ENCODE data around the gene MR1. TPM values are rescaled to one million over a fixed set of nuclear protein-coding genes. Genes with fewer than 3 reads are reported as not detected.

Gene MR1
- total RNA-seq, 2 experiments from 2014 or later = 7.9 to 18.3 TPM

- H3K9me2 ChIP-seq (ENCODE audit: insufficient read depth, low read length) = no peaks in the 10 kb centered on the region
- H3K36me3 ChIP-seq (ENCODE audit: insufficient read depth, low read length) = no peaks in the 10 kb centered on the region
- peak overlapping the region; percentile 90 for H2AFZ ChIP-seq (ENCODE audit: low read length)
- no TSS peak for BruUV-seq (replicated peaks)
- no peak for TF ChIP-seq EZH2phosphoT487 (IDR thresholded peaks at IDR 0.05; ENCODE audit: borderline replicate concordance, low read depth, low read length)
- no peak for TF ChIP-seq CTCF (conservative IDR thresholded peaks at IDR 0.05; ENCODE audit: low read length)
- intact Hi-C loops (cut with micrococcal nuclease; ENCODE audit: unreplicated experiment) = no loop called here
- no peaks in the 10 kb centered on the region for H3K79me2 ChIP-seq (ENCODE audit: insufficient read depth, low read depth, low read length)
- CTCF ChIA-PET (ENCODE audit: unreplicated experiment) = no interaction called here
- H3K9me3 ChIP-seq (ENCODE audit: low read length) = no peaks in the 10 kb centered on the region
- DNase-seq (ENCODE audit: low spot score) = no peak
- peak overlapping the region; percentile 67 for H3K4me2 ChIP-seq (ENCODE audit: low read length)
- H3K27ac ChIP-seq (ENCODE audit: low read depth, low read length, poor library complexity, severe bottlenecking) = no peak overlapping the region
- peaks cover 16% of the 10 kb centered on the region for H3K4me1 ChIP-seq (ENCODE audit: insufficient read depth, low read length, poor library complexity, severe bottlenecking)
- H4K20me1 ChIP-seq (ENCODE audit: insufficient read depth, low read length) = no peaks in the 10 kb centered on the region
- peak overlapping the region; percentile 17 for H3K4me3 ChIP-seq (ENCODE audit: low read depth, low read length, poor library complexity, severe bottlenecking)
- POLR2A ChIA-PET = interaction anchor here (0.7 to 1.4 kb wide), 2 partner anchors 9 to 91 kb away, joined by 3 to 7 read pairs; no protein-coding TSS in a partner anchor
Observed at GRCh38 chr1:181062836-181063428, 29.1 kb downstream of the MR1 start.

- Histone ChIP-seq H3K36me3 (ENCODE audit: insufficient read depth, low read length) (no peaks in the 10 kb centered on the region), H4K20me1 (ENCODE audit: insufficient read depth, low read length) (no peaks in the 10 kb centered on the region), H3K4me1 (ENCODE audit: insufficient read depth, low read length, poor library complexity, severe bottlenecking) (peaks cover 16% of the 10 kb centered on the region), H3K4me2 (ENCODE audit: low read length) (no peak overlapping the region), H3K27ac (ENCODE audit: low read depth, low read length, poor library complexity, severe bottlenecking) (no peak overlapping the region), H3K9me3 (ENCODE audit: low read length) (no peaks in the 10 kb centered on the region), H3K79me2 (ENCODE audit: insufficient read depth, low read depth, low read length) (no peaks in the 10 kb centered on the region), H3K4me3 (ENCODE audit: low read depth, low read length, poor library complexity, severe bottlenecking) (no peak overlapping the region), H3K9me2 (ENCODE audit: insufficient read depth, low read length) (no peaks in the 10 kb centered on the region), H2AFZ (ENCODE audit: low read length) (no peak overlapping the region)
- CTCF ChIA-PET (ENCODE audit: unreplicated experiment) = no interaction called here
- DNase-seq (ENCODE audit: low spot score) = no peak
- POLR2A ChIA-PET = interaction anchor here (0.7 to 1.4 kb wide), 2 partner anchors 10 to 89 kb away, joined by 3 to 7 read pairs; no protein-coding TSS in a partner anchor
- BruUV-seq (replicated peaks) = no TSS peak
- intact Hi-C loops (cut with micrococcal nuclease; ENCODE audit: unreplicated experiment) = no loop called here
- TF ChIP-seq EZH2phosphoT487 (IDR thresholded peaks at IDR 0.05; ENCODE audit: borderline replicate concordance, low read depth, low read length) (no peak), CTCF (conservative IDR thresholded peaks at IDR 0.05; ENCODE audit: low read length) (no peak)
Observed at GRCh38 chr1:181064011-181064623, 30.3 kb downstream of the MR1 start.

GRCh38 chr1:181064702-181065101 lies 30.9 kb downstream of the MR1 start:
- Histone ChIP-seq H3K79me2 (ENCODE audit: insufficient read depth, low read depth, low read length) (no peaks in the 10 kb centered on the region), H3K4me2 (ENCODE audit: low read length) (no peak overlapping the region), H3K36me3 (ENCODE audit: insufficient read depth, low read length) (no peaks in the 10 kb centered on the region), H3K27ac (ENCODE audit: low read depth, low read length, poor library complexity, severe bottlenecking) (no peak overlapping the region), H3K9me3 (ENCODE audit: low read length) (no peaks in the 10 kb centered on the region), H3K9me2 (ENCODE audit: insufficient read depth, low read length) (no peaks in the 10 kb centered on the region), H3K4me1 (ENCODE audit: insufficient read depth, low read length, poor library complexity, severe bottlenecking) (peaks cover 16% of the 10 kb centered on the region), H4K20me1 (ENCODE audit: insufficient read depth, low read length) (no peaks in the 10 kb centered on the region), H2AFZ (ENCODE audit: low read length) (no peak overlapping the region), H3K4me3 (ENCODE audit: low read depth, low read length, poor library complexity, severe bottlenecking) (no peak overlapping the region)
- CTCF ChIA-PET (ENCODE audit: unreplicated experiment) = no interaction called here
- intact Hi-C loops (cut with micrococcal nuclease; ENCODE audit: unreplicated experiment) = no loop called here
- TF ChIP-seq CTCF (conservative IDR thresholded peaks at IDR 0.05; ENCODE audit: low read length) (no peak), EZH2phosphoT487 (IDR thresholded peaks at IDR 0.05; ENCODE audit: borderline replicate concordance, low read depth, low read length) (no peak)
- DNase-seq (ENCODE audit: low spot score) = no peak
- BruUV-seq (replicated peaks) = no TSS peak
- POLR2A ChIA-PET = no interaction called here
